GM15510 (cell line): ENCODE data around the gene NDUFAF8.

Source experiments
- POLR2A ChIP-seq: IDR thresholded peaks from 3 replicates; pipeline ENCODE4 v1.6.1; 2011; ENCODE audit warnings: borderline replicate concordance; ENCODE audit not compliant: insufficient read length; ENCODE audit errors: extremely low read depth

Gene NDUFAF8

GRCh38 chr17:81276781-81277180 lies 37.7 kb downstream of the NDUFAF8 start:
- TF ChIP-seq POLR2A, result no peak

DNA sequence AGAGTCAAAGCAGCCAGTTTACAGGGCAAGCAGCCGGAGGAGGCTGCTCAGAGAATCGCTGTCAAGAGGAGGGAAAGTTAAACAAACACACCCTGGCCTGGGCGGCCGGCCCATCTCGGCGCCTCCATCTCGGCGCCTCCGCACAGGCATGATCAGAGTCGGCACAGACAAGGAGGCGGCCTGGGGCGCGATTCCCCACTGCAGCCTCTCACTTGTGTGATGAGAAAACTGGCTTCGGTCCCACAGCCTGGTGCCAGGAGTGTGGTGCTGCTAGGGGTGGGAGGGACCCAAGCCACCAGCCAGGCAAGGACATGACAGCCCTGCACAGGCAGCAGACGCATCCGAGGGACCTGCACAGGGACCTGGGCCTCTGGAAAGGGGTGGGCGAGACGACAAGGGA lies 38.3 kb downstream of the NDUFAF8 start:
- TF ChIP-seq POLR2A, result no peak

DNA sequence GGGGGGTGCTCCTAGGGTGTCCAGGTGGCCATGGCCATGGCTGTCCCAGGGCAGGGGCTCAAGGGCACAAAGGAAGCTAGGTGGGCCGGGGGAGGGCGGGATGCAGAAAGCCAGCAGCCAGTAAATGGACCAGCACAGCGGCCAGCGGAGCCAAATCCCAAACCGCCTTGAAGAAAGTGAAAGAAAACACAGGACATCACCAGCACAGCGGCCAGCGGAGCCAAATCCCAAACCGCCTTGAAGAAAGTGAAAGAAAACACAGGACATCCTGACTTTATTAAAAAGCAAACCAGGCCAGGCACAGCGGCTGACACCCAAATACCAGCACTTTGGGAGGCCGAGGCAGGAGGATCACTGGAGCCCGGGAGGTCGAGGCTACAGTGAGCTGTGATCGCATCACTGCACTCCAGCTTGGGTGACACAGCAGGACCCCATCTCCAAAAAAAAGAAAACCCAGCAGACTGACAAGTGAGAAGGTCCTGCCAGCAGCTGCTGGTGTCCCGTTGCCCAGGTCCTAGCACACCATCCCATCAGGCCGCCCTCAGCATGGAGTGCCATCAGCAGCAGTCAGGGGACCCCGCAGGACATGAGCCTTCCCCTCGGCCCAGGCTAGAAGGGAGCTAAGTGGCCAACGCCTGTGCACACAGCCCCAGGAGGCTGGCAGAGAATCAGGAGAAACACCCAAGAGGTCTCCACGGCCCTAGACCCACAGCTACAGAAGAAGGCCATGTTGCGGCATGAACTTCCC lies 39.0 kb downstream of the NDUFAF8 start:
- TF ChIP-seq POLR2A, result no peak

GRCh38 chr17:81278831-81279230 lies 39.7 kb downstream of the NDUFAF8 start:
- no peak for TF ChIP-seq POLR2A

- TF ChIP-seq POLR2A, result no peak
Observed at GRCh38 chr17:81279278-81280275, 40.5 kb downstream of the NDUFAF8 start.

DNA sequence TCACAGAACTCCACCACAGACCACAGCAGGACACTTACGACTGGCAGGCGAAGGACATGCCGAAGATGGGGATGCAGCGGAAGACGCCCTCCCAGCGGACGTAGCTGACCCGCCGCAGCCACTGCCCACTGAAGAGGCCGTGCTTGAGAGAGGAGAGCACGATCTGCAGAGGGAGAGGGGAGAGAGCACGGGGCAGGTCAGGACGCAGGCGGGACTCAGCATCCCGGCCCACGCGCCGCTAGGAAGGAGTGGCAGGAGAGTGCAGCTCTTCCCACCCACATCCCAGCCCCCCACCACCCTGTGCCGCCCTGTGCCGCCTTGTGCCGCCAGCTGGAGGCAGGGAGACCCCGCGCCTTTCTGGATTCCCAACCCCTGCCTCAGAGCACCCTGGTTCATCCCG lies 41.5 kb downstream of the NDUFAF8 start:
- no peak for TF ChIP-seq POLR2A

GRCh38 chr17:81282141-81282540 lies 43.0 kb downstream of the NDUFAF8 start:
- TF ChIP-seq POLR2A, result no peak

DNA sequence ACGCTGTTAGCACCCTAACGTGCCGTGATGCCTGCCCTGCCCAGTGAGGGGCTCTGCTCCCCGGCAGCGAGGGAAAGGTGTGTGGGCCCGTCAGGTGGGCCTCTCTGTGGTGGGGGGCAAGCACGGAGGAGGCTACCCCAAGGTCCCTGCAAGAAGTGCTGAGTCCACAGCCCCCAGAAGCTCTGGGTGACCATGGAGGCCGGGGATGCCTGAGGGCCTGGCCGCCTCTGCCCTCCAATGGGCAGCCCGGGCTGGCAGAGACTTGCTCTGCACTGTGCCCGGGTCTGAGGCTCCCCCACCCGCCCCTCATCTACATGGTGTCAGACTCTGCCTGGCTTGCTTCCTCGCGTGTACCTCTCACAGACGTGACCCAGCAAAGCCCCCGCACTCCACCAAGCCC lies 43.8 kb downstream of the NDUFAF8 start:
- no peak for TF ChIP-seq POLR2A

DNA sequence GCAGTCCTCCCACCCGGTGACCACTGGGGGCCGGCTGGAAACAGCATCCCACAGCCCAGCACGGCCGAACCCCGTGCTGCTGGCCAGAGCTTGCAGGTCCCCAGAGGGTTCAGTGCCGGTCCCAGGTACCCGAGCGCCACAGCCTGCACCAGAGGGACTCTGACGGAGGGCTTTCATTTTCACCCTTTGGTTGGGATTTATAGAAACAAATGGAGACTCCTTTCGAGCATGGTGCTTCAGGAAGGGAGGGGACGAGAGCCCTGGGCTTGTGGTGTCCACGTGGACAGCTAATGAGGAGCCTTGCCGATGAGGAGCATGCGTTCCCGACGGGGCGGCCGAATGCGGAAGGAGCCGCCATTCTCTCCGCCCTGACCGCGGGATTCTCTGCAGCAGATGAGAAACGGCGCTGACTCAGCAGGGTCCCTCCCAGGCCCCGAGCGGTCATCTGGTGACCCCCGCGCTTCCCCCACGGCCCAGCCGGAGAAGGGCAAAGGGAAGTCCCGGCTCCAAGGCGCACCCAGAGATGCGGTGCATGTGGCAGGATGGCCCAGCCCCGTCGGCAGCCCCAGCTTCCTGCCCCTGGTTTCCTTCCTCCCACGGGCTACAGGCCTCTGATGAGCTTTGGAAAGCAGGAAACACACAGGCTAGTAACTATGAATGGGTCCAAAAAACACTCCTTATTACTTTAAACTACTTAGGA lies 46.2 kb downstream of the NDUFAF8 start:
- TF ChIP-seq POLR2A, result peak; percentile 45

DNA sequence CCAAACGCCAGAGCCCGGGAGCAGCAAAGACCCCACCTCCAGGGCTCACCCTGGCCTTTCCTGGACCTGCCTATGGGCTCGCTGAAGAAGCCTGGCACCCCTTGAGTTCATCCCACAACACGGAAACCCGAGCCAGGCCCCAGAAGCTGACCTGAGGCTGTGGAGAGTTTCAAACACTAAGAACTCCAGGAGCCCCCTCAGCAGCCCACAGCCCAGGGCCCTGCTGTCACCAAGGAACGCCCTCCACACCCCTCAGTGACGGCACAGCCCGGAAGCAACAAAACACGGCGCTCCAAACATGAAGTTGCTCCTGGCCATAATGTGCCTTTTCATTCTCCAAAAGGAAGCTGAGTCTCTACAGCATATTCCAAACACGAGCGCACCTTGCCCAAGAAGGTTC lies 46.8 kb downstream of the NDUFAF8 start:
- TF ChIP-seq POLR2A, result no peak

DNA sequence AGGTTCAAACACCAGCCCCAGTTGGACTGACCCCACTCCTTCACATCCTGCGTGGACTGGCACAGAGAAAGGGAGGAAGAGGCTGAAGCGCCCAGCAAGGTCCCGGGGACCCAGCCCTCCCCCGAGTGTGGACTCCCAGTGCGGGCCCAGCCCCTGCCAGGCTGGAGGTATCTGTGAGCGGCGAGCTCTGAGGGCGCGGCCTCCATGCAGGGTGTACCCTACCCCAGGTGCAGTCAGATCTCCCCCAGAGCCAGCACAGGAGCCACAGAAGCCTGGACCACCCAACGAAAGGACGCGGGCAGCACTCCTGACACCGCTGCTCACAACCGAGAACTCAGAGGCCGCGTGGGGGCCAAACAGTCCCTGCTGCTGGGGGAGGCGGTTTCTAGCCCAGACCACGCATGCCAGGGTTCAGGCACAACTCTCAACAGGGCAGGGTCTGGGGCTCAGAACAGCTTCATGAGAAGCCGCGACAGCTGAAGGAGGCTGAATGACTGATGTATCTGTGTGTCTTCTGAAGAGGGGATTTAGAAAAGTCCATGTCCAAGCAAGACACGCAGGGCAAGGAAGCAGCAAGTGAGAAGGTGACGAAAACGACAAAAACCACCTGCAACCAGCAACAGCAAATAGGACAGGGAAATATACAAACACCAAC lies 47.5 kb downstream of the NDUFAF8 start:
- no peak for TF ChIP-seq POLR2A

GRCh38 chr17:81287152-81287551 lies 48.0 kb downstream of the NDUFAF8 start:
- TF ChIP-seq POLR2A, result no peak

DNA sequence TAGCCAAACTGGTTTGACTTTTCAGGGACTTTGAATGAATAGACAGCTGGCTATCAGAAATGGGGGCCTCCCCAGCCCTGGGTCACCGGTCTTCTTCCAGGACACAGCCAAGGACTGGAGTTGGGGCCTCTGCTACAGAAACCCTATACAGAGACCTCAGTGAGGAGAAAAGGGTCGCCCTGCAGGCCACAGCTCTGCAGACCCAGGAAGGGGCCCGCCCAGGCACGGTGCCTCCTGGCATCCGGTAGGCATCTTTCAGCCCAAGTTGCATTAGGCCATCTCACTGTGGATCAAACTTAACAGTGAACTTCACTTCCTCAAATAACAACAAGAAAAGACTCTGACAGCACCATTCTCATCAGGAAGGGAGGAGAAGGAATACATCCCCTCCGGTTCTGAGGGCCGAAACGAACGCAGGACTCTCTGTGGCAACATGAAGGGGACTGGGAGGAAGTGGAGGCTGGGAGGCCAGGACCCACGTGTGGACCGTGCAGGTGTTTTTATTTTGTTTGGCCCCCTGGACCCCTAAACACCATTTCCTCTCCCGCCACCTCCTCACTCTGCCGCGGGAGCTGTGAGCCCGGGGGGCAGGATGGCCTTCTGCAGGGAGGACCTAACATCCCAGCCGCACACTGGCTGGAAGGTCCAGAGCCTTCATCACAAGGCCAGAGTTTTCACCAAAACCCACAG lies 48.8 kb downstream of the NDUFAF8 start:
- TF ChIP-seq POLR2A, result no peak

DNA sequence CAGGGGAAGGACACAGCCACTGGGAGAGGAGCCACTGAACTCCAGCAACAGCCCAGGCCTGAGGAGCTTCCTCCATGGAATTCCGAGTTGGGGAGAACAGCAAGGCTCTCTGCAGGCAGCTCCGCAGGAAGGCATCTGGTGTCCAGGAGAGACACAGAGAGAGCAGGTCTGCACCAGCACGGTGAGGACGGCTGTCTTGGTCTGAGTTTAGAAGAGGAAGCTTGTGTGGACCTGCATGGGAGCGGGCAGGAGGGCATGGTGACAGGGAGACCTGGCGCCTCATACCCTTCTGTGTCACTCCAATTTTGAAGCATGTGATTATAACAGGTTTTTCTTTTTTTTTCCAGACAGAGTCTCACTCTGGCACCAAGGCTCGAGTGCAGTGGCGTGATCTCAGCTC lies 49.6 kb downstream of the NDUFAF8 start:
- no peak for TF ChIP-seq POLR2A
